Natural killer cell (primary cell): ENCODE measurements around the gene TRAM2. TPM values are rescaled to one million over a fixed set of nuclear protein-coding genes. Genes with fewer than 3 reads are reported as not detected.

Experiments
- ATAC-seq, 3 donors: fragments of 150-1000 bp in 2 of 3; fragments of 200-7000 bp in 1 of 3; cut with Tn5 transposase; 1 replicate in 1 of 3; 2 replicates in 2 of 3; pipeline ENCODE4 v1.10.0; 2021; ENCODE audit warnings: mild to moderate bottlenecking in 2 of 3, moderate library complexity in 2 of 3
- DNase-seq, 2 donors: peaks; one replicate each; pipeline versions ENCODE4 v3.0.0 to v3.0.0-alpha.2; 2013 to 2021; ENCODE audit warnings: mixed read lengths in 1 of 2
- H3K27ac ChIP-seq: one replicate; pipeline ENCODE4 v1.5.1; 2013; ENCODE audit warnings: mild to moderate bottlenecking, low read length
- H3K27me3 ChIP-seq: one replicate; pipeline ENCODE4 v1.6.1; 2013; ENCODE audit warnings: low read length; ENCODE audit not compliant: control insufficient read depth, insufficient read depth
- H3K36me3 ChIP-seq: one replicate; pipeline ENCODE4 v1.6.1; 2013; ENCODE audit warnings: low read length; ENCODE audit not compliant: control insufficient read depth, insufficient read depth
- H3K4me1 ChIP-seq: one replicate; pipeline ENCODE4 v1.6.1; 2013; ENCODE audit warnings: low read length; ENCODE audit not compliant: control insufficient read depth, insufficient read depth
- H3K4me3 ChIP-seq: one replicate; pipeline ENCODE4 v1.5.1; 2013; ENCODE audit warnings: low read length
- H3K9me3 ChIP-seq: one replicate; pipeline ENCODE4 v1.6.1; 2013; ENCODE audit warnings: low read length; ENCODE audit not compliant: control insufficient read depth, insufficient read depth
- H3K27ac Mint-ChIP-seq, 2 donors: one replicate each; pipeline ENCODE4 v1.8.0; 2022; ENCODE audit warnings: mild to moderate bottlenecking in 2 of 2, mixed read lengths in 2 of 2, moderate library complexity in 1 of 2
- H3K27me3 Mint-ChIP-seq, 2 donors: one replicate each; pipeline ENCODE4 v1.8.0; 2022; ENCODE audit warnings: low read depth in 2 of 2, mixed read lengths in 2 of 2
- H3K36me3 Mint-ChIP-seq: one replicate; pipeline ENCODE4 v1.8.0; 2022; ENCODE audit warnings: mixed read lengths
- H3K4me1 Mint-ChIP-seq, 2 donors: one replicate each; pipeline ENCODE4 v1.8.0; 2022; ENCODE audit warnings: mixed read lengths in 2 of 2
- H3K4me3 Mint-ChIP-seq: one replicate; pipeline ENCODE4 v1.8.0; 2022; ENCODE audit warnings: mild to moderate bottlenecking, moderate library complexity, mixed read lengths
- H3K9me3 Mint-ChIP-seq, 2 donors: one replicate each; pipeline ENCODE4 v1.8.0; 2022; ENCODE audit warnings: mixed read lengths in 2 of 2
- WGBS: methylation state at CpG from one replicate; pipeline ENCODE4 v1.1.7; 2013; ENCODE audit warnings: missing lambda C conversion rate; ENCODE audit not compliant: insufficient coverage; 5-methylcytosine and 5-hydroxymethylcytosine counted together
- intact Hi-C: fragments of 100-400 bp; cut with micrococcal nuclease; formaldehyde crosslinking; loops from one replicate; pipeline ENCODE4 v1.14.2; 2022
- total RNA-seq, 4 donors: library from RNA; stranded (reverse); fragments of 120-200 nt in 1 of 4; gene quantifications; one replicate each; pipeline versions ENCODE4 v1.2.3 to v1.2.4, GENCODE V29; 2013 to 2022
- TF ChIP-seq, protein P1 (sequence below): fragments of 200-600 bp; IDR thresholded peaks from one replicate; pipeline ENCODE4 v1.8.0; 2022; ENCODE audit warnings: antibody characterized with exemption

TRAM2 gene
- total RNA-seq, 3 donors from 2014 or later (not counting 1 experiment from before 2014, with no cell fraction given) = 16.2 to 20.0 (median 19.2) TPM

- H3K27ac Mint-ChIP-seq = peak overlapping the region in 1 of 2 donors; percentile 3
- TF ChIP-seq, protein P1, sequence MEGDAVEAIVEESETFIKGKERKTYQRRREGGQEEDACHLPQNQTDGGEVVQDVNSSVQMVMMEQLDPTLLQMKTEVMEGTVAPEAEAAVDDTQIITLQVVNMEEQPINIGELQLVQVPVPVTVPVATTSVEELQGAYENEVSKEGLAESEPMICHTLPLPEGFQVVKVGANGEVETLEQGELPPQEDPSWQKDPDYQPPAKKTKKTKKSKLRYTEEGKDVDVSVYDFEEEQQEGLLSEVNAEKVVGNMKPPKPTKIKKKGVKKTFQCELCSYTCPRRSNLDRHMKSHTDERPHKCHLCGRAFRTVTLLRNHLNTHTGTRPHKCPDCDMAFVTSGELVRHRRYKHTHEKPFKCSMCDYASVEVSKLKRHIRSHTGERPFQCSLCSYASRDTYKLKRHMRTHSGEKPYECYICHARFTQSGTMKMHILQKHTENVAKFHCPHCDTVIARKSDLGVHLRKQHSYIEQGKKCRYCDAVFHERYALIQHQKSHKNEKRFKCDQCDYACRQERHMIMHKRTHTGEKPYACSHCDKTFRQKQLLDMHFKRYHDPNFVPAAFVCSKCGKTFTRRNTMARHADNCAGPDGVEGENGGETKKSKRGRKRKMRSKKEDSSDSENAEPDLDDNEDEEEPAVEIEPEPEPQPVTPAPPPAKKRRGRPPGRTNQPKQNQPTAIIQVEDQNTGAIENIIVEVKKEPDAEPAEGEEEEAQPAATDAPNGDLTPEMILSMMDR = no peak
- Histone ChIP-seq H3K9me3 (no peaks in the 10 kb centered on the region), H3K4me3 (no peak overlapping the region), H3K27ac (no peak overlapping the region), H3K36me3 (peaks cover 31% of the 10 kb centered on the region), H3K4me1 (peaks cover 27% of the 10 kb centered on the region), H3K27me3 (no peaks in the 10 kb centered on the region)
- no peaks in the 10 kb centered on the region for H3K9me3 Mint-ChIP-seq
- H3K36me3 Mint-ChIP-seq = peaks cover 7% of the 10 kb centered on the region
- WGBS = 85% methylated on average over 9 of the region's 9 CpGs
- no peak overlapping the region for H3K4me3 Mint-ChIP-seq
- no peaks in the 10 kb centered on the region for H3K27me3 Mint-ChIP-seq
- peaks cover 9 to 20% of the 10 kb centered on the region in 2 donors for H3K4me1 Mint-ChIP-seq
- intact Hi-C loops = no loop called here
- no peak for DNase-seq
- ATAC-seq = no peak
Measured at GRCh38 chr6:52506476-52506875, 70.4 kb downstream of the TRAM2 start.

- Mint-ChIP-seq H3K36me3 (peaks cover 7% of the 10 kb centered on the region), H3K9me3 (no peaks in the 10 kb centered on the region), H3K4me1 (peaks cover 9 to 20% of the 10 kb centered on the region in 2 donors), H3K4me3 (no peak overlapping the region), H3K27ac (peak overlapping the region; percentile 3 to 7), H3K27me3 (no peaks in the 10 kb centered on the region)
- DNase-seq (peak in 1 of 2 donors; percentile 8), ATAC-seq (no peak)
- intact Hi-C loops = no loop called here
- TF ChIP-seq, protein P1 = no peak
- Histone ChIP-seq H3K27me3 (no peaks in the 10 kb centered on the region), H3K9me3 (no peaks in the 10 kb centered on the region), H3K36me3 (peaks cover 31% of the 10 kb centered on the region), H3K4me3 (no peak overlapping the region), H3K4me1 (peaks cover 27% of the 10 kb centered on the region), H3K27ac (no peak overlapping the region)
- 90% methylated on average over 15 of the region's 16 CpGs for WGBS
Measured at GRCh38 chr6:52505726-52506409, 71.0 kb downstream of the TRAM2 start.

DNA sequence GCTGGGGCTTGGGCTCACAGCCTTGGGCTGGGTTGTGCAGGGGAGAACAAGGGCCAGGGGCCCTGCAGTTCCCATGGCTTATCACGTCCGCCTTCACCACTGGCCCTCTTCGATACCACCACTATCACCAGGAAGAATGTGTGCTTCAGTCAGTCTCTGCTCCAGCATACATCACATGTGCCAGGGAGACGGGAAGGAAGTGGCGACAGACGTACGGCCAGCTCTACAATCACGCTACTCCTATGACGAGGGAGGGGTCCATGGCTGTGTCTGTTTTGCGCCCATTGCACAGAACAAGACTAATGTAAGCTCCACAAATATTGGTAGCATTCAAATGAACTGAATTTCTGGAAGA, 72.1 kb downstream of the TRAM2 start:
- ATAC-seq = peak in 1 of 3 donors; percentile 30

More for the DNA sequence above, 72.1 kb downstream of the TRAM2 start:
- H3K27me3 Mint-ChIP-seq = no peaks in the 10 kb centered on the region
- H3K4me1 Mint-ChIP-seq = peaks cover 9 to 20% of the 10 kb centered on the region in 2 donors
- no peak overlapping the region for H3K27ac ChIP-seq
- H3K4me1 ChIP-seq = peaks cover 27% of the 10 kb centered on the region
- DNase-seq = no peak
- H3K27ac Mint-ChIP-seq = peak overlapping the region; percentile 7 to 63
- no peaks in the 10 kb centered on the region for H3K9me3 ChIP-seq
- intact Hi-C loops = no loop called here
- no peak overlapping the region for H3K4me3 Mint-ChIP-seq
- H3K4me3 ChIP-seq = no peak overlapping the region
- WGBS = 84% methylated on average over 10 of the region's 10 CpGs
- H3K27me3 ChIP-seq = no peaks in the 10 kb centered on the region
- no peaks in the 10 kb centered on the region for H3K9me3 Mint-ChIP-seq
- TF ChIP-seq, protein P1 = no peak
- H3K36me3 Mint-ChIP-seq = peaks cover 7% of the 10 kb centered on the region
- H3K36me3 ChIP-seq = peaks cover 27% of the 10 kb centered on the region
